HEK293 (cell line): ENCODE results near the gene RCAN2.

Experiments used
- CTCF ChIA-PET: fragments of 350-600 bp; formaldehyde crosslinking; extraction: SDS; loops from one replicate; lab custom pipeline; 2021; ENCODE audit warnings: antibody characterized with exemption; lab: Yijun Ruan, JAX
- POLR2A ChIA-PET: fragments of 300-600 bp; formaldehyde crosslinking; extraction: SDS; loops from one replicate; lab custom pipeline; 2020; ENCODE audit warnings: antibody characterized with exemption, inconsistent platforms; lab: Yijun Ruan, JAX
- H3K27ac ChIP-seq: fragments of 200-500 bp; sonication (Bioruptor generic); 2 replicates; pipeline ENCODE4 v1.5.1; 2014; ENCODE audit warnings: low read depth, low read length, control low read depth, inconsistent platforms; ENCODE audit errors: extremely low read depth
- H3K36me3 ChIP-seq, 2 experiments: fragments of 200-500 bp in 1 of 2; sonication (Bioruptor generic) in 1 of 2; 1 replicate in 1 of 2; 2 replicates in 1 of 2; pipeline ENCODE4 v1.5.1; 2014 to 2017; ENCODE audit warnings: inconsistent platforms in 2 of 2, low read length in 2 of 2; ENCODE audit not compliant: control insufficient read depth in 2 of 2, insufficient read depth in 1 of 2
- H3K4me1 ChIP-seq: fragments of 200-500 bp; sonication (Bioruptor generic); 2 replicates; pipeline ENCODE4 v1.5.1; 2014; ENCODE audit warnings: mild to moderate bottlenecking, low read length, inconsistent platforms; ENCODE audit not compliant: control insufficient read depth, insufficient read depth
- H3K4me3 ChIP-seq: 2 replicates; pipeline ENCODE4 v1.5.1; 2011; ENCODE audit warnings: low read depth, mild to moderate bottlenecking, control low read depth, low read length, moderate library complexity
- H3K9me3 ChIP-seq: fragments of 200-500 bp; sonication (Bioruptor generic); 2 replicates; pipeline ENCODE4 v1.5.1; 2014; ENCODE audit warnings: low read depth, low read length, inconsistent platforms; ENCODE audit not compliant: control insufficient read depth, insufficient read depth
- GLIS1 ChIP-seq: fragments of 450-650 bp; formaldehyde crosslinking; IDR thresholded peaks from 2 replicates; pipeline ENCODE4 v1.5.1; 2016; ENCODE audit warnings: missing biosample characterization, missing genetic modification characterization
- MEIS1 ChIP-seq: sonication (generic); formaldehyde crosslinking; IDR thresholded peaks from 2 replicates; pipeline ENCODE4 v1.8.1; 2022; ENCODE audit warnings: missing genetic modification reagents, mild to moderate bottlenecking, borderline replicate concordance
- MYNN ChIP-seq: fragments of 450-650 bp; formaldehyde crosslinking; IDR thresholded peaks from 2 replicates; pipeline ENCODE4 v1.5.1; 2016; ENCODE audit warnings: missing biosample characterization, missing genetic modification characterization, borderline replicate concordance
- WT1 ChIP-seq: fragments of 450-650 bp; formaldehyde crosslinking; IDR thresholded peaks from 2 replicates; pipeline ENCODE4 v1.5.1; 2016; ENCODE audit warnings: missing biosample characterization, missing genetic modification characterization
- ZFP3 ChIP-seq: fragments of 450-650 bp; formaldehyde crosslinking; IDR thresholded peaks from 2 replicates; pipeline ENCODE4 v1.5.1; 2016; ENCODE audit warnings: low read depth, missing biosample characterization, missing genetic modification characterization
- ZFP69B ChIP-seq: fragments of 450-650 bp; formaldehyde crosslinking; IDR thresholded peaks from 2 replicates; pipeline ENCODE4 v1.5.1; 2016; ENCODE audit warnings: missing biosample characterization, missing genetic modification characterization
- ZNF112 ChIP-seq: fragments of 450-650 bp; formaldehyde crosslinking; IDR thresholded peaks from 2 replicates; pipeline ENCODE4 v1.5.0; 2017; ENCODE audit warnings: missing biosample characterization, missing genetic modification characterization
- ZNF138 ChIP-seq: fragments of 450-650 bp; formaldehyde crosslinking; IDR thresholded peaks from 2 replicates; pipeline ENCODE4 v1.5.1; 2016; ENCODE audit warnings: missing biosample characterization, missing genetic modification characterization, borderline replicate concordance
- ZNF214 ChIP-seq: fragments of 450-650 bp; formaldehyde crosslinking; IDR thresholded peaks from 2 replicates; pipeline ENCODE4 v1.5.1; 2017; ENCODE audit warnings: missing biosample characterization, mild to moderate bottlenecking, missing genetic modification characterization, borderline replicate concordance
- ZNF311 ChIP-seq: fragments of 450-650 bp; formaldehyde crosslinking; IDR thresholded peaks from 2 replicates; pipeline ENCODE4 v1.5.1; 2017; ENCODE audit warnings: missing biosample characterization, missing genetic modification characterization, borderline replicate concordance
- ZNF670 ChIP-seq: fragments of 450-650 bp; formaldehyde crosslinking; IDR thresholded peaks from 2 replicates; pipeline ENCODE4 v1.5.1; 2016; ENCODE audit warnings: missing biosample characterization, missing genetic modification characterization, low read depth
- TF ChIP-seq, protein P1 (sequence below): fragments of 450-650 bp; IDR thresholded peaks from 2 replicates; pipeline ENCODE4 v1.5.1; 2018; ENCODE audit warnings: missing biosample characterization, missing genetic modification characterization
- TF ChIP-seq, protein P2 (sequence below): fragments of 450-650 bp; formaldehyde crosslinking; IDR thresholded peaks from 2 replicates; pipeline ENCODE4 v1.5.1; 2016; ENCODE audit warnings: missing biosample characterization, missing genetic modification characterization, borderline replicate concordance
- TF ChIP-seq, protein P3 (sequence below): fragments of 450-650 bp; formaldehyde crosslinking; IDR thresholded peaks from 2 replicates; pipeline ENCODE4 v1.5.1; 2016; ENCODE audit warnings: missing biosample characterization, missing genetic modification characterization

Gene RCAN2

DNA sequence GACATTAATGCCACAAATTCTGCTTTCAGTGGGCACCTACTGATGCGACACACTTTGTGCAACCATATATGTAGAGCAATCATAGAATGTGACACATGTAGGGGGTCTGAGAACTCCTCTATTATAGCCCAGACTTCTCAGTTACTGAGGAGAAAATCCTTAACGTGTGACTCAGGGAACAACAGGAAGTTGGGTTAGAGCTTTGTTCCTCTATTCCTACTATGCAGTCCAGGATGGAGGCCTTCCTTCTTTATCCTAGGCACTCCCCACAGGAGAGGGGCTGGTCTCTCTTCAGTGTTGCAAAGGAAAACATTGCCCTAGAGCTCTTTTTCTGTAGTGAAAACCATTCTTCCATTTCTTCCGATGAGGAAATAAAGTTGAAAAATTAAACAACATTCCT, 39.6 kb upstream of the RCAN2 start:
- no peak for TF ChIP-seq ZFP3
- TF ChIP-seq GLIS1 (tag by site-specific recombination) = no peak
- TF ChIP-seq, protein P1, sequence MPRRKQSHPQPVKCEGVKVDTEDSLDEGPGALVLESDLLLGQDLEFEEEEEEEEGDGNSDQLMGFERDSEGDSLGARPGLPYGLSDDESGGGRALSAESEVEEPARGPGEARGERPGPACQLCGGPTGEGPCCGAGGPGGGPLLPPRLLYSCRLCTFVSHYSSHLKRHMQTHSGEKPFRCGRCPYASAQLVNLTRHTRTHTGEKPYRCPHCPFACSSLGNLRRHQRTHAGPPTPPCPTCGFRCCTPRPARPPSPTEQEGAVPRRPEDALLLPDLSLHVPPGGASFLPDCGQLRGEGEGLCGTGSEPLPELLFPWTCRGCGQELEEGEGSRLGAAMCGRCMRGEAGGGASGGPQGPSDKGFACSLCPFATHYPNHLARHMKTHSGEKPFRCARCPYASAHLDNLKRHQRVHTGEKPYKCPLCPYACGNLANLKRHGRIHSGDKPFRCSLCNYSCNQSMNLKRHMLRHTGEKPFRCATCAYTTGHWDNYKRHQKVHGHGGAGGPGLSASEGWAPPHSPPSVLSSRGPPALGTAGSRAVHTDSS (tag by site-specific recombination) = no peak
- no peak for TF ChIP-seq ZNF112 (tag by site-specific recombination)
- TF ChIP-seq, protein P2, sequence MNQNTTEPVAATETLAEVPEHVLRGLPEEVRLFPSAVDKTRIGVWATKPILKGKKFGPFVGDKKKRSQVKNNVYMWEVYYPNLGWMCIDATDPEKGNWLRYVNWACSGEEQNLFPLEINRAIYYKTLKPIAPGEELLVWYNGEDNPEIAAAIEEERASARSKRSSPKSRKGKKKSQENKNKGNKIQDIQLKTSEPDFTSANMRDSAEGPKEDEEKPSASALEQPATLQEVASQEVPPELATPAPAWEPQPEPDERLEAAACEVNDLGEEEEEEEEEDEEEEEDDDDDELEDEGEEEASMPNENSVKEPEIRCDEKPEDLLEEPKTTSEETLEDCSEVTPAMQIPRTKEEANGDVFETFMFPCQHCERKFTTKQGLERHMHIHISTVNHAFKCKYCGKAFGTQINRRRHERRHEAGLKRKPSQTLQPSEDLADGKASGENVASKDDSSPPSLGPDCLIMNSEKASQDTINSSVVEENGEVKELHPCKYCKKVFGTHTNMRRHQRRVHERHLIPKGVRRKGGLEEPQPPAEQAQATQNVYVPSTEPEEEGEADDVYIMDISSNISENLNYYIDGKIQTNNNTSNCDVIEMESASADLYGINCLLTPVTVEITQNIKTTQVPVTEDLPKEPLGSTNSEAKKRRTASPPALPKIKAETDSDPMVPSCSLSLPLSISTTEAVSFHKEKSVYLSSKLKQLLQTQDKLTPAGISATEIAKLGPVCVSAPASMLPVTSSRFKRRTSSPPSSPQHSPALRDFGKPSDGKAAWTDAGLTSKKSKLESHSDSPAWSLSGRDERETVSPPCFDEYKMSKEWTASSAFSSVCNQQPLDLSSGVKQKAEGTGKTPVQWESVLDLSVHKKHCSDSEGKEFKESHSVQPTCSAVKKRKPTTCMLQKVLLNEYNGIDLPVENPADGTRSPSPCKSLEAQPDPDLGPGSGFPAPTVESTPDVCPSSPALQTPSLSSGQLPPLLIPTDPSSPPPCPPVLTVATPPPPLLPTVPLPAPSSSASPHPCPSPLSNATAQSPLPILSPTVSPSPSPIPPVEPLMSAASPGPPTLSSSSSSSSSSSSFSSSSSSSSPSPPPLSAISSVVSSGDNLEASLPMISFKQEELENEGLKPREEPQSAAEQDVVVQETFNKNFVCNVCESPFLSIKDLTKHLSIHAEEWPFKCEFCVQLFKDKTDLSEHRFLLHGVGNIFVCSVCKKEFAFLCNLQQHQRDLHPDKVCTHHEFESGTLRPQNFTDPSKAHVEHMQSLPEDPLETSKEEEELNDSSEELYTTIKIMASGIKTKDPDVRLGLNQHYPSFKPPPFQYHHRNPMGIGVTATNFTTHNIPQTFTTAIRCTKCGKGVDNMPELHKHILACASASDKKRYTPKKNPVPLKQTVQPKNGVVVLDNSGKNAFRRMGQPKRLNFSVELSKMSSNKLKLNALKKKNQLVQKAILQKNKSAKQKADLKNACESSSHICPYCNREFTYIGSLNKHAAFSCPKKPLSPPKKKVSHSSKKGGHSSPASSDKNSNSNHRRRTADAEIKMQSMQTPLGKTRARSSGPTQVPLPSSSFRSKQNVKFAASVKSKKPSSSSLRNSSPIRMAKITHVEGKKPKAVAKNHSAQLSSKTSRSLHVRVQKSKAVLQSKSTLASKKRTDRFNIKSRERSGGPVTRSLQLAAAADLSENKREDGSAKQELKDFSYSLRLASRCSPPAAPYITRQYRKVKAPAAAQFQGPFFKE = no peak
- no peak for TF ChIP-seq MYNN (tag by site-specific recombination)
- TF ChIP-seq ZFP69B (tag by site-specific recombination) = no peak
- TF ChIP-seq, all 188 proteins: peak for 0
- Histone ChIP-seq H3K36me3 (no peaks in the 10 kb centered on the region), H3K4me1 (no peaks in the 10 kb centered on the region), H3K4me3 (no peak overlapping the region), H3K9me3 (no peaks in the 10 kb centered on the region), H3K27ac (no peak overlapping the region)
- POLR2A ChIA-PET = no interaction called here
- CTCF ChIA-PET = interaction anchor here (0.7 to 1.4 kb wide), 3 partner anchors 8 to 110 kb away, joined by 3 to 4 read pairs (median 3); no protein-coding TSS in a partner anchor

DNA sequence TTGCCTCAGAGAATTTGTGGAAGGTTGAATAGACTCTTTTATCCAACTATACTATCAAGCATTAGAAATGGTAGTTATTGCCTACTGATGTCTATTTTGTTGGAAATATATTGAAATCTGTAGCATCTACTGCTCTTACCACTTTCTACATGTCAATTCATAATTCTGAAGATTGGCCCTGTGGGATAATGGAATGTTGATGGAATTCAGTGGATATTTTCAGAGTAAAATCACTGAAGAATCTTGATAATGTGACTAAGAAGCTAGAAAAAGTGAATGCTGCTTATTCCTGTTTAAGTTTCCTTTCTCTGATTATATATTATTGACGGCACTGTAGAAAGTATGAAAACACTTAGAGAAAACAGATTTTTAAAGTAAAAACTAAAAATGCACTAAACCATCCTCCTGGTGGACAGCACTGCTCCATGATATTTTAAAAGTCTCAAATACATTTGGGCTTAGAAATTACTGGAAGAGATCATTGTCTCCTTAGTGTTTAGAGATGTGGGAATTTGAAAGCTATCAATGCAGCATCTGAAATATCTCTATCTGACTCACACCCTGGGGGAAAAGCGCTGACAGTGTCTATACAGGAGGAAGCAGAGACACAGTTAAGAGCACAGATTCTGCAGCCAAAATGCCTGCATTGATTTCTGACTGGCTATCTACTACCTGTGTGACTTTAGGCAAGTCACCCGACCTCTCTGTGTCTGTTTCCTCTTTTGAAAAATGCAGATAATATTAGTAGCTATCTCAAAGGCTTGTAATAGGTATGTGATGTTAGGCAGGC, 37.9 kb upstream of the RCAN2 start:
- H3K4me3 ChIP-seq = no peak overlapping the region
- TF ChIP-seq, protein P3, sequence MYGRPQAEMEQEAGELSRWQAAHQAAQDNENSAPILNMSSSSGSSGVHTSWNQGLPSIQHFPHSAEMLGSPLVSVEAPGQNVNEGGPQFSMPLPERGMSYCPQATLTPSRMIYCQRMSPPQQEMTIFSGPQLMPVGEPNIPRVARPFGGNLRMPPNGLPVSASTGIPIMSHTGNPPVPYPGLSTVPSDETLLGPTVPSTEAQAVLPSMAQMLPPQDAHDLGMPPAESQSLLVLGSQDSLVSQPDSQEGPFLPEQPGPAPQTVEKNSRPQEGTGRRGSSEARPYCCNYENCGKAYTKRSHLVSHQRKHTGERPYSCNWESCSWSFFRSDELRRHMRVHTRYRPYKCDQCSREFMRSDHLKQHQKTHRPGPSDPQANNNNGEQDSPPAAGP (tag by site-specific recombination) = no peak
- no peak for TF ChIP-seq MEIS1 (CRISPR knock-in tag)
- no peak for TF ChIP-seq WT1 (tag by site-specific recombination)
- TF ChIP-seq ZNF670 (tag by site-specific recombination) = no peak
- no peak for TF ChIP-seq ZNF138 (tag by site-specific recombination)
- no peak for TF ChIP-seq ZNF311 (tag by site-specific recombination)
- TF ChIP-seq ZNF214 (tag by site-specific recombination) = no peak
- H3K4me1 ChIP-seq = no peaks in the 10 kb centered on the region
- CTCF ChIA-PET = interaction anchor here (0.7 kb wide), 1 partner anchor 110 kb away, joined by 3 read pairs; no protein-coding TSS in a partner anchor
- H3K36me3 ChIP-seq = no peaks in the 10 kb centered on the region
- no peaks in the 10 kb centered on the region for H3K9me3 ChIP-seq
- POLR2A ChIA-PET = no interaction called here
- H3K27ac ChIP-seq = no peak overlapping the region
